ENCODE results near the gene BRD2. TPM values are rescaled to one million over a fixed set of nuclear protein-coding genes. Genes with fewer than 3 reads are reported as not detected.

The BRD2 gene
- total and polyA plus RNA-seq, 2 donors (not counting 1 experiment from before 2014, with no cell fraction given), result 474 to 620 TPM

- peaks cover 65 to 81% of the 10 kb centered on the region in 2 donors for H3K4me1 ChIP-seq (ENCODE audit: control insufficient read depth in 2 of 2, insufficient read depth in 2 of 2, low read length in 2 of 2)
- ChIA-PET POLR2A (interaction anchor here (1.2 to 3.8 kb wide), 5 partner anchors 8 to 35 kb away, joined by 4 to 30 read pairs (median 8); partner anchors contain the start of gene BRD2), CTCF (interaction anchor here (1.2 to 15.8 kb wide), 7 partner anchors 10 to 50 kb away, joined by 3 to 462 read pairs (median 45); partner anchors contain the start of genes BRD2 and HLA-DMA)
- peaks cover 78% of the 10 kb centered on the region for H3K4me1 Mint-ChIP-seq
- TF ChIP-seq EZH2 (IDR thresholded peaks at IDR 0.05; ENCODE audit: borderline replicate concordance, insufficient read depth, low read depth, low read length, poor library complexity, severe bottlenecking) (no peak), CTCF (IDR thresholded peaks at IDR 0.05) (no peak)
- peak overlapping the region; percentile 15 to 98 for H3K27ac ChIP-seq (ENCODE audit: low read length in 2 of 2)
- peaks cover 9 to 65% of the 10 kb centered on the region in 2 experiments for H3K36me3 ChIP-seq (replicated peaks in 1 of 2; ENCODE audit: control extremely low read depth in 1 of 2, control insufficient read depth in 1 of 2, extremely low read depth in 1 of 2, insufficient read depth in 2 of 2, low read length in 1 of 2)
- WGBS (ENCODE audit: insufficient coverage), result 77% methylated on average over 7 of the region's 12 CpGs
- no peaks in the 10 kb centered on the region for H3K27me3 Mint-ChIP-seq
- H3K27ac Mint-ChIP-seq, result peak overlapping the region; percentile 85
- no peaks in the 10 kb centered on the region for H3K27me3 ChIP-seq (replicated peaks in 1 of 4; ENCODE audit: control extremely low read depth in 1 of 4, control insufficient read depth in 3 of 4, insufficient read depth in 4 of 4, low read length in 3 of 4)
- H3K9me3 ChIP-seq (ENCODE audit: control extremely low read depth in 1 of 3, control insufficient read depth in 2 of 3, insufficient read depth in 1 of 3, low read length in 2 of 3), result no peaks in the 10 kb centered on the region
- H4K20me1 ChIP-seq (ENCODE audit: control insufficient read depth, insufficient read depth, low read length, poor library complexity, severe bottlenecking), result peaks cover 8% of the 10 kb centered on the region
- intact Hi-C loops (cut with micrococcal nuclease), result no loop called here
- peak overlapping the region; percentile 93 for H3K9ac ChIP-seq (ENCODE audit: low read length)
- peak overlapping the region; percentile 81 for H3K4me2 ChIP-seq (replicated peaks; ENCODE audit: low read depth, low read length, poor library complexity, severe bottlenecking)
- no peaks in the 10 kb centered on the region for H3K9me3 Mint-ChIP-seq (ENCODE audit: insufficient read depth)
- H2AFZ ChIP-seq (ENCODE audit: insufficient read depth, low read depth, low read length, poor library complexity, severe bottlenecking), result no peak overlapping the region
- peak overlapping the region in 3 of 5 experiments; percentile 95 to 100 (median 96) for H3K4me3 ChIP-seq (ENCODE audit: control extremely low read depth in 1 of 5, extremely low read depth in 1 of 5, insufficient read depth in 1 of 5, low read depth in 2 of 5, low read length in 4 of 5)
- ATAC-seq (ENCODE audit: low read depth), result no peak
- peak overlapping the region; percentile 83 for H3K4me3 Mint-ChIP-seq
- peak; percentile 13 for DNase-seq
- peaks cover 77% of the 10 kb centered on the region for H3K79me2 ChIP-seq (ENCODE audit: control insufficient read depth, insufficient read depth, low read length)
These were observed 31.9 kb upstream of the BRD2 start for GRCh38 chr6:32936239-32937152.

Measured in B cell (primary cell).